NCI-H146 treated with DMSO at 0.1 percent for 48 hours (cell line): ENCODE measurements around the gene PRM1.
"Not testable (repeated sequence)": the region's sequence is repeated elsewhere in the genome, so short reads cannot be mapped to it uniquely, and the experiment has no call there.

ENCODE experiments used
- DNase-seq: peaks from one replicate; lab custom pipeline; 2025; ENCODE audit not compliant: unreplicated experiment; lab: John Stamatoyannopoulos, UW

Gene PRM1

DNA sequence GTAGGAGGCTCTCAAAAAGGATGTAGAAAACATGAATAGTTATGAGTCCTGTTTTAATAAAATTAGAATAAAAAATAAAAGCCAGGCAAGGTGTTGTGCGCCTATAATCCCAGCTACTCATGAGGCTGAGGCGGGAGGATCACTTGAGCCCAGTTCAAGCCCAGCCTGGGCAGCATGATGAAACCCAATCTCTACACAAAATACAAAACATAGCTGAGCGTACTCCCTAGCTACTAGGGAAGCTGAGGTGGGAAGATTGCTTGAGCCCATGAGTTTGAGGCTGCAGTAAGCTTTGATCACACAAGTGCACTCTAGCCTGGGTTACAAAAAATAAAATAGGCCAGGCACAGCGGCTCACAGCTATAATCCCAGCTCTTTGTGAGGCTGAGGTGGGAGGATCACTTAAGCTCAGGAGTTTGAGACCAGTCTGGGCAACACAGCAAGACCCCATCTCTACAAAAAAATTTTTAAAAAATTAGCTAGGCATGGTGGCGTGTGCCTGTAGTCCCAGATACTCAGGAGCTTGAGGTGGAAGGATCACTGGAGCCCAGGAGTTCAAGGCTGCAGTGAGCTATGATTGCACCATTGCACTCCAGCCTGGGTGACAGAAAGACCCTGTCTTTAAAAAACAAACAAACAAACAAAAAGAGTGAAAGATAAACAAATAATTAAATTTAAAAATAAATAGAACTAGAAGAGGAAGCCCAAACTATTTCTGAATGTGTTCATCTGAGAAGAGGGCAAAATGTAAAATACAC, 17.2 kb upstream of the PRM1 start:
- DNase-seq: no peak

GRCh38 chr16:11297492-11298142, 16.5 kb upstream of the PRM1 start:
- no peak for DNase-seq

- no peak for DNase-seq
Observed at GRCh38 chr16:11296706-11297491, 15.8 kb upstream of the PRM1 start.

DNA sequence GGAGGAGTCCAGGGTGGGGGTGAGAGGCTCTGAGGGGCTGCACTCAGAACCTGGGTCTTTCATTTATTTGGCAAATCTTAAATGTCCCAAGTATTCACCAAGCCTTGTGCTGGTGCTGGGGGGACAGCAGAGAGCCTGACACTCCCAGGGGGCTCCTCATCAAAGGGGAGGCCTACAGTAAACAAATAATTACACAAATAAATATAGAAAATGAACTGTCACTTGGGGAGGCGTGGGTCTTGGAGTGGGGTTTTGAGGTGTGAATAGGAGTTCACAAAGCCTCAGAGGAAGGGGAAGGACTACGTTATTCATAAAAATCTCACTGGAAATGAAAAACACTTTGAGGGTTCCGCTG, 15.2 kb upstream of the PRM1 start:
- no peak for DNase-seq

- DNase-seq: no peak
Observed at GRCh38 chr16:11295672-11296071, 14.5 kb upstream of the PRM1 start.

- DNase-seq: no peak
Observed at GRCh38 chr16:11292076-11292748, 11.1 kb upstream of the PRM1 start.

GRCh38 chr16:11291091-11291703, 10.1 kb upstream of the PRM1 start:
- DNase-seq: no peak

DNA sequence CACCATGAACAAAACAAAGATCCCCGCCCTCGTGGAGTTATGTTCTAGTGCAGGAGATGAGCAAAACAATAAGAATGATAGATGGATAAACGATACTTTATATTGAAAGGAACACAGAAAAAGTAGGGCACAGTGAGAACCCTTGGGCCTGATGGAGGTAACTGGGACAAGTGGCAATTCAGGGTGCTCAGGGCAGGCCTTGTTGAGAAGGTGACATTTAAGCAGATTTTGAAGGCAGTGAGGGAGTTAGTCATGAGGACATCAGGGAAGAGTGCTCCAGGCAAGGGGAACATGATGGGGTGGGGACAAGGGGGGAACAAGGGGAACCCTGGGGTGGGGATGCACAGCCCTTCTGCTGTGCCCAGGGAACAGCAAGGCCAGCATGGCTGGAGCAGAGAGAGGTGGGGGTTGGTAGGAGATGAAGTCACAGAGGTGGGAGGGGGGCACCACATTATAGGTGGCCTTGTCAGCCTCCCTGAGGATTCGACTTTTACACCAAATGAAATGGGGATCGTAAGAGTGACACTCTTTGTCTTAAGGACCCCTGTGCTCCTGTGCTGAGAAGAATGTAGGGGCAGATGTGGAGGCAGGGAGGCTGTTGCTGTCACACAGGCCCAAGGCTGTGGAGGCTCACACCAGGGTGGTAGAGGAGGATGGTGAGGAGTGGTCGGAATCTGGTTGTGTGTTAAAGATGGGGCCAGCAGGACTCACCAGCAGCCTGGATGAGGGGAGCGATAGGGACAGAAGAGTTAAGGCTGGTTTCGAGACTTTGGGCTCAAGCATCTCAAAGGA, 9.2 kb upstream of the PRM1 start:
- no peak for DNase-seq

DNA sequence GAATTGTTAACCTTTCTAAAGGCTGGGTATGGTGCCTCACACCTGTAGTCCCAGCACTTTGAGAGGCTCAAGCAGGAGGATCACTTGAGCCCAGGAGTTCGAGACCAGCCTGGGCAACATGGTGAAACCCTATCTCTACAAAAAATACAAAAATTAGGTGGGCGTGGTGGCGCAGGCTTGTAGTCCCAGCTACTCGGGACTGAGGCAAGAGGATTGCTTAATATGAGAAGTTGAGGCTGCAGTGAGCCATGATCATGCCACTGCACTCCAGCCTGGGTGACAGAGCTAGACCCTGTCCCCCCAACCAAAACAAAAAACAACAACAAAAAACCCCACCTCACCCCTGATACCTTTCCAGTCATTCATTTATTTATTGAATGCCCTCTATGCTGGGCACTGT, 8.6 kb upstream of the PRM1 start:
- not testable (repeated sequence) for DNase-seq

DNA sequence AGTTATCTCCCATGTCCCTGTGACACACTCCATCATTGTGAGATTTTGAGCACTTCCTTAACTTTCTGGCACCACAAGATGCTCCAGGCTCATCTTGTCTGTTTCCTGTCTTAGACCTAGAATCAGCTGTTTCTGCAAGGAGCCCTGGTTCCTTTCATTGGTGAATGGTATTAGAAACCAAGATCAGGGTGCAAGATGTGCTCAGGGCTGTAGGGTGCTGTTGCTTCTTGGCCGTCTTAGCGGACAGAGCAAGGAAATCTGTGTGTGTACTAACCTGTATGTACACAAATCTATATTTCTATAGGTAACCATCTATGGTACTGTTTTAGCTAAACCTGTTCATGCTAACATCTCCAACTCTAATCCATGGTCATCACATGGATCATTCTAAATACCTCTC, 8.1 kb upstream of the PRM1 start:
- no peak for DNase-seq

DNA sequence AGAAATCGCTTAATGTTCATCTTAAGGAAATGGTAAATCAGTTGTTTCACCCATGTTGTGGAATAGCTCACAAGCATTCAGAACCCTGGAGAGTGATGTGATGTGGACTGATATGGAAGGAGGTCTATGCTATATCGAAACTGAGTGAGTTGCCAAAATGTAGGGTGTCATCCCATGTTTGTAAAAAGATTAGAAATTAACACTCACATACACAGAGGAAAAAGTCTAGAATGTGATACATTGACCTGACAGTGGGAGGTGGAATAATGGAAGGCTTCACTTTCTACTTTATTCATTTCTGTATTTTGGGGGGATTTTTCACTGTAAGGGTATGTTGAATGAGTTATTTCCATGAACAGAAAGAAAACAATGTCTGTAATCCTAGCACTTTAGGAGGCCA, 4.7 kb upstream of the PRM1 start:
- no peak for DNase-seq

GRCh38 chr16:11283820-11284248, 2.7 kb upstream of the PRM1 start:
- no peak for DNase-seq

DNA sequence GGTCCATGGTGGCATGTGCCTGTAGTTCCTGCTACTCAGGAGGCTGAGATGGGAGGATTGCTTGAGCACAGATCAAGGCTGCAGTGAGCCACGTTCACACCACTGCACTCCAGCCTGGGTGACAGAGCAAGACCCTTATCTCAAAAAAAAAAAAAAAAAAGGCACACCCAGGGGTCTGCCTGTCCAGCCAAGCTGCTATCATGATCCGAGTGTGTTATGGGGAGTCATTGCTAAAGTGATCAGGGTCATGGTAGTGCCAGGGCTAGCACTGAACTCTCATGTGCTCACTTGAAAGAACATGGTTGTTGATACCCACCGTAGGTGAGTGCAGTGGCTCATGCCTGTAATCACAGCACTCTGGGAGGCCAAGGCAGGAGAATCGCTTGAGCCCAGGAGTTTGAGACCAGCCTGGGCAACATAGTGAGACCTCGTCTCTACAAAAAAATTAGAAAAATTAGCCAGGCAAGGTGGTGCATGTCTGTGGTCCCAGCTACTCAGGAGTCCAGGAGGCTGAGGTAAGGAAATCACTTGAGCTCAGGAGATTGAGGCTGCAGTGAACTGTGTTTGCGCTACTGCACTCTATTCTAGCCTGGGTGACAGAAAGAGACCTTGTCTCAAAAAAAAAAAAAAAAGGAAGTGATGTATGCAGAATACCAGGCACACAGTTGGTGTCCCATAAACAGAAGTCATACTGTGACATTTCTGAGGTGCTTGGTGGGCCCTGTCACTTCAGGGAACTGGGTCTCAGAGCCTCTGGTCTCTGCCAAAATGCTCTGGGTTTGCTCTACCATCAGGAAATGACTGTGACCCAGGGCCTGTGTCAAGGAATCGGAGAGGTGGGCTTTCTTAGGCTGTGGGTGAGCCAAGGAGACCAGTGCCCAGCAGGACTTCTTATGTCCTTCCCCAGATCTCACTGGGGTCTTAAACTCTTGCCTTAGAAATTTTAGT, 2.2 kb downstream of the PRM1 start:
- no peak for DNase-seq

GRCh38 chr16:11277607-11278337, 3.4 kb downstream of the PRM1 start:
- DNase-seq: no peak

DNA sequence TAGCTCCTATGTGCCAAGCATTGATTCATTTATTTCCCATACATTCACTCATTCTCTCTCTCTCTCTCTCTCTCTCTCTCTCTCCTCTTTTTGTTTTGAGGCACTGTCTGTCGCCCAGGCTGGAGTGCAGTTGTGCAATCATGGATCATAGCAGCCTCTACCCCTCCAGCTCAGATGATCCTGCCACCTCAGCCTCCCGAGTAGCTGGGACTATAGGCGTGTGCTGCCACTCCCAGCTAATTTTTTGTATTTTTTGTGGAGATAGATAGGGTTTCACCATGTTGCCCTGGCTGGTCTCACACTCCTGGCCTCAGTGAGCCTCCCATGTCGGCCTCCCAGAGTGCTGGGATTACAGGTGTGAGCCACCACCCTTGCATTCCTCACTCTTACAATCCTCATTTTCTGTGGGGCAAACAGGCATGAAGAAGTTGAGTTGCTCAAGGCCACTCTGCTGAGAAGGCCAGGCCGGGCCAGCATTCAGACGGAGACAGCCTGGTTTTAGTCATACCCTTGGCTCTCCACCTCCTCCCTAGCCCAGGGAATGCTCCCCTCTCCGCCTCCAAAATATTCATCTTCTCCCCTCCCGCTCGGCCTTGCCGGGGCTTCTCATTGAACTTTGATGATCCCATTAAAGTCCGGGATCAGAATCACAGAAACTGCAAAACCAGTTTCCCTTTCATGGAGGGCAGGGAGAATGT, 4.1 kb downstream of the PRM1 start:
- DNase-seq: no peak

DNA sequence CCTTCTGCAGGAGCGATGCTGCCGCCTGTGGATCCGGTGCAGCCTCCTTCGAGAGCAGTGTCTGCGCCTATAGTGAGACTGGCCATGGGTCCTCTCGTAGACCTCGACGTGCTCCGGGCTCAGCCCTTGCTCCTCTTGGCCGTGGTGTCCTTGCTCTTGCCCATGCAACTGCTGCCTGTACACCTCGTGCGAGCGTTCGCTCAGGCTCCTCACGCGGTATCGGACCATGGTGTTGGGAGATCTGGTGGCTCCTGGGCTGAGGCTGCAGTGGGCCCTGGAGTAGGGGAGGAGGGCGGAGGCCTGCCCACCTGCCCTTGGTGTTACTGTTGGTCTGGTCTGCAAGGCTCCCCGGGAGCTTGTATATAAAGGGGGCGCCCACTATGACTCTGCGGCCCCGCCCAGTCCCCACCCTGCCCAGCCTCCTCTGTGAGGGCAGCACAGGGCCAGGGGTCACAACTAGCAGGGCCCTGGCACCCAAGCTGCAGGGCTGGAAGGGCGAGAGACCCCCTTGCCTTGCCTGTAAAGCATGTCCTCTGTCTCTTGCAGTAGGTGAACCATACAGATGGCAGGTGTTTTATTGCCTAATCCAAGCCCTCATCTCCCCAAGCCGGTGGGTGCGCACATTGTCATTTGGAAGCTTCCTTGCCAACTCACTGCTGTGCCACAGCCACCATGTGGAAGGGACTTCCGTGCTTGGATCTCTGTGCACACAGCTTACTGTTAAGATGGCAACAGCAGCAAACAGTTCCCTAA, 4.8 kb downstream of the PRM1 start, which contains the start of gene PRM2:
PRM2 (minus strand) TSS at position 338 of the 753 bp plus-strand sequence; CDS start at position 228, 110 bp downstream.
- DNase-seq: no peak

DNA sequence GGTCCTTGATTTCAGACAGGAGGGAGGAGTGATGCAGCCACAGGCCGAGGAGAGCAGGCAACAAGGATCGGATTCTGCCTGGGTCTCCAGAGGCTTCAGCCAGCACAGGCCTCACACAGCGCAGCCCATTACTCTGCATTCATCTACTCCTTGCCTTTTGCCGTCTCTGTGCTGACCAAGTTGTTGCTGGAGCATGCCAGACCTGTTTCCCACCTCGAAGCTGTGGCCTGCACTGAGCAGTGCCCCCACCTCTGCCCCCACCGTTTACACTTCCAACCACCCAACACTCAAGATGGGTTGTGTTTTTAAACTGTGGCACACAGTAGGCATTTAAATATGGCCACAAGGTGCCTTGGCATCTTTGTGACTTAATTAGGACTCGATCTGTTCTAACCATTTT, 6.2 kb downstream of the PRM1 start:
- no peak for DNase-seq
